Stimulated activated CD4-positive, alpha-beta T cell treated with anti-CD3 and anti-CD28 coated beads, TNF-alpha, amount 100 ng/mL, for 4 hours (primary cell): ENCODE results near the gene SMIM20.
A peak's percentile ranks its signal among the peaks of the same experiment; 100 is the strongest.
"Not testable (repeated sequence)": the region's sequence is repeated elsewhere in the genome, so short reads cannot be mapped to it uniquely, and the experiment has no call there.

Experiments
- DNase-seq, 3 experiments: peaks; one replicate each; pipeline ENCODE4 v3.0.0-alpha.2; 2020; ENCODE audit warnings: low read depth in 3 of 3

The SMIM20 gene

DNA sequence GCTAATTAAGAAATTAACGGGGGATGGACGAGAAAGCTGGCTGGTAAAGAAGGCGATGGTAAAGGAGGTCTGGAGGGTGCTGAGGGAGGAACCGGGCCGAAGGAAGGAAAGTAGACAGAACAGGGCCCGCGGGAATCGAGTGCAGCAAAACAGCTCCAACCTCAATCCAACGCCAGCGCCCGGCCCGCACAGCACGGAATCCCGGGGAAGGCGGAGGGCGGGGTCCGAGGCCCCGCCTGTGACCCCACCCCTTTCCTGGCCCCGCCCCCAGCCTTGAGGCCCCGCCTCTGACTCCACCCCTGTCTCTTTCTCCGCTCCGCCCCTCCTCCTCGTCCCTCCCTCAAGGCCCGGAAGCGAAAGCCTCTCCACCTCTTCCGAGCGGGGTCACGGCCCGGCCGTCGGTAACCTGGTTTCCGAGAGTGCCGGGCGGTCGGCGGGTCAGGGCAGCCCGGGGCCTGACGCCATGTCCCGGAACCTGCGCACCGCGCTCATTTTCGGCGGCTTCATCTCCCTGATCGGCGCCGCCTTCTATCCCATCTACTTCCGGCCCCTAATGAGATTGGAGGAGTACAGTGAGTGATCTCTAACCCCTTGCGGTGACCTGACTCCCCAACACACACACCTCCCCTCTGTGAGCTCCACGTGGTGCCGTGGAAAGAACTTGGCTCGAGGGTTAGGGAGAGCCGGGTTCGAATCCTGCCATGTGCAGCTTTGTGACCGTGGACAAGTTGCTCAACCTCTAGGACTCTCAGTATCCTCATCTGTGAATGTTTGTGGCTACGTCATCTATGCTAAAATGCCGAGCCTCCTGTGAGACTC, at the start of gene SMIM20:
Gene SMIM20 (plus strand): TSS at position 370 of the 819 bp plus-strand sequence. CDS start 94 bp downstream, at position 464.
- peak; percentile 80 to 85 (median 85) for DNase-seq

DNA sequence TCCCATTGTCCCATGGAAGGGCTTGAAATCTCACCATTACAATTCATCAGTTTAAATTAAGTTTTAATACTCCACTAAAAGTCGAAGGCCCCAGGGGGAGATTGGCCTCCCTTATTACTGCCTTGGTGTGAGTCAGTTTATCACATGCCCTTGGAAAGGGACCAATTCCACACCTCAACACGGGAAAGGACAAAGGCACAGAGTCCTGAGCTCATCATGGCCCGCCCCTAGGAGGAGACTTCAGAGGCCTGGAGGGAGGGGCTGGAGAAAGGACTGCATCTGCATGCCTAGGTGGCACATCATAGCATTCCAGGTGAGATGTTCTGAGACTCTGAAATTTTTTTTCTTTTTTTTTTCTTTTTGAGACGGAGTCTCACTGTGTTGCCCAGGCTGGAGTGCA, 48.4 kb upstream of the SMIM20 start:
- DNase-seq: no peak

DNA sequence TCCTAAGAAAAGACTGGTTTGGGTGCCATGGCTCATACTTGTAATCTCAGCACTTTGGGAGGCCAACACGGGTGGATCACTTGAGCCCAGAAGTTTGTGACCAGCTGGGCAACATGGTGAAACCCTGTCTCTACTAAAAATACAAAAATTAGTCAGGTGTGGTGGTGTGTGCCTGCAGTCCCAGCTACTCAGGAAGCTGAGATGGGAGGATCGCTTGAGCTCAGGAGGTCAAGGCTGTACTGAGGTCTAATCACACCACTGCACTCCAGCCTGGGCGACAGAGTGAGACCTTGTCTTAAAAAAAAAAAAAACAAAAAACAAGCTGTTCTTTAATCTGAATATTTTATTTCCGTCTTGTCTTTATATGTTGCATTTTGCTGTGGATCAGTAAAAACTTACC, 47.6 kb upstream of the SMIM20 start:
- DNase-seq: not testable (repeated sequence)

DNA sequence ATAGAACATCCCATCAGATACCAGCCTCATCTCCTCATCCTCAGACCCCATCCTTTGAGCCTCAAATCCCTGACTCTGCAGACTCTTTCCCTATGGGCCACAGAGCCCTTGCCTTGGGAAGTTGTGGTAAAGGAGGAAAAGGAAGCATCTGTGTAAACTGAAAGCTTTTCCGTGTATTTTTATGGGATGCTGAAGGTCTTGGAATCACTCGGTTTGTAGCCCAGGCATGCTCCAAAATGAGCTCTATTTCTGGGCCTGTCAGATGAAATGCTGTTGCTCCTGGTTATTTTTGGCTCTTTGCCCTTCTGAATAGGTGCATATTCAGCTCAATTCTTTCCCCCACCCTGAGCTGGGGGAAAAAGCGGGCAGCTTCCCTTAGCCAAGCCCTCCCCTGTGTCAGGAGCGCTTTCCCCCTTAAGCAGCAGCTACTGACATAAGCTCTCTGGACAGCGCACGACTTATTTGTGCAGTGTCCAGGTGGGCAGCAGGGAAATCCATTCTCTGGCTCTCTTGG, 46.2 kb upstream of the SMIM20 start:
- no peak for DNase-seq

DNA sequence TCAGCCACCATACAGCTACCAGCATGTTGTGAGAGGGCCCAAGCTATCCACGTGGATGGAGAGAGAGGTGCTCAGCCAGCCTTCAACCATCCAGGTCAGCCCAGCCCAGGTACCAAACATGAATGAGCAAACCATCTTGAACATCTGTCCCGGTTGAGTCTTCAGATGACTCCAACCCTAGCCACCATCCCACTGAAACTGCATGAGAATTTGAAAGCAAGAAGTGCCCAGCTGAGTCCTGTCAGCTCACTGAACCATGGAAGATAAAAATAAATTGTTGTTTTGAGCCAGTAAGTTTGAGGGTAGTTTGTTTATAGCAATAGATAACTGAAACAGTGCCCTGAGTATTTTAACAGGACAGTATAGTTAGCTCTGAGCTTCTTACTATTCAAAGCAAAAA, 43.9 kb upstream of the SMIM20 start:
- DNase-seq: no peak

DNA sequence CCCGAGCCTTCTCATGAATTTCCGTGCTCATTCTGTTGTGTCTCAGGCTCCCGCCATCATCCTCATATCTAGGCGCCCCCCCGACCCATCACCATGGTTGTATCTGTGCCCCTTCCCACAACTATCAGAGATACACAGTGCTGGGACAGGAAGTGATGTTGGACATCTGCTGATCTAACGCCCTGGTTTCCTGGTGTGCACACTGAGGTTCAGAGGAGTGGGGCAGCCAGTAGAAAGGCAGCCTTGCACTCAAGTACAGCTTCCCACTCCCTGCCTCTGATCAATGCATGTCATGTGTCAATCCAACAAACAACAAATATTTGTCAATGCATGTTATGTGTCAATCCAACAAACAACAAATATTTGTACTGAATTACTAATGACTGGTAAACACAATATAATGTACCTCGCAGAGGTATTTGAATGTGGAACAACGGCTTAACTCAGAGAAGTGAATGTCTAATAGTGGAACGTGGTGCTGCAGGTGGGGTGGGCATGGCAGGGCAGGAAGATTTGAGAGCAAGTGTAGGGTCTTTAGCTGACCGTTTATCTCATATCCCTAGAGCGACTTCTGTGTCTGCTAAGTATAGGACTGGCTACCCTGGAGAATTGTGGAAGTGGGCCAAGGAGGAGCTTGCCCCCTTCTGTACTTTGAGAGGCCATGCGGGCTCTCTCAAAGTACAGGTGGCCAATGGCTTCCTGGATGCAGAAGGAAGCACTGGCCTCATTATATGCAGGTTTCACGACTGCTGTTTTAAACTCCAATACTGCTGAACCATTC, 41.0 kb upstream of the SMIM20 start:
- no peak for DNase-seq

DNA sequence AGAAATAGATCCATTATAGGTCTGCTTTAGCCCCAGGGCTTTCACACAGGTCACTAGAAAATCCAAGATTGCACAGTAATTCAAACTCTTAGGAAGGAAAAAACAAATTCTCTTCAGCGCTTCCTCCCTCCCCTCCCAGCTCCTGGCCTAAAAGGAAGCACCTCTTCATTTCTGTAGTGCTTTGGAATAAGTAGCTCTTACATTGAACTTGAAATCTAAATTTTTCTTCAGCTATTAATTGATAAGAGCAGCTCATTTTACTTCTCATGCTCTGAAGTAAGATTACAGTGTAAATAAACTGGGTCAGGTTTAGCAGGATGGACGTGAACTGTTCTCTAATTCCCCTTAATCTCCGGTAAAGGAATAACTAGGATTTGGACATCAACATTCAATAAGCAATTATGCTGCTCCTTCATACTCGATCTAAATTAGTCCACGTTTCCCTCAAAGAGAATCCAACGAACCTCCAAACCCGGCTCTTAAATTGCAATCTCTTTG, 40.3 kb upstream of the SMIM20 start:
- no peak for DNase-seq

DNA sequence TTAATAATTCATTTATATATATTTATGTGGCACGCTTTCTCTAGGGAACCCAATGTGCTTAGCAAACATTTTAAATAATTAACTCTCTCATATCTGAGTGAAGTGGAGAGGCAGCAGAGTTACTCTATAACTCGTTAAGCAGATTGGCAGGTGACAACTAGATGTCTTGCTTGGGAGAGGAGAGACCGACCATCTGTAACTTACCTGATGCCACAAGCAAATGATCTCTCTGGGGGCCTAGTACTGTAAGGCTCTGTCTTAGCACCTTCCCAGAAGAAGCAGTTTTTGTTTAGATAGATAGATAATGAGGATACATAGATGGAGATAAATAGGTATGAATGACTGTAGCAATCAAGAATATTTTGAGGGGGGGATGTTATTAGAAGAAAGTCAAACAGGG, 39.4 kb upstream of the SMIM20 start:
- DNase-seq: no peak

DNA sequence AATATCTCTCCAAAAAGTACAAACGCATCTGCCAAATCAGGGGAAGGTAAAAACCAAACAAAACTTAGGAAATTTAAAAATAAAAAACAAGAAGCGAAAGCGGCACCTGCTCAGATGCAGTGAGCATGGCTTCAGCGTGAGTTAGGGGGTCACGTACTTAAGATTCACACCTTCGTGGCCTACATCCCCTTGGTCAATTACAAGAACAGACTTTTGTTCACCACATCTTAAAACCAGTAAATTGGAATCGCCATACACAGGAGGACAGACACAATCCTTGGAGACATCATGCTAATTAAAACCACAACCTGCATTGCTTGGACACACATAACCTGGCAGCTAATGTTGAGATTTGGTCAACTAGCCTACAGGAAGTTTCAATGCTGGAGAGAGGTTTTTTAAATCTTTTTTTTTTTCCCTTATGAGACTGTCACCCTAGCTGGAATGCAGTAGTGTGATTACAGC, 38.7 kb upstream of the SMIM20 start:
- no peak for DNase-seq

DNA sequence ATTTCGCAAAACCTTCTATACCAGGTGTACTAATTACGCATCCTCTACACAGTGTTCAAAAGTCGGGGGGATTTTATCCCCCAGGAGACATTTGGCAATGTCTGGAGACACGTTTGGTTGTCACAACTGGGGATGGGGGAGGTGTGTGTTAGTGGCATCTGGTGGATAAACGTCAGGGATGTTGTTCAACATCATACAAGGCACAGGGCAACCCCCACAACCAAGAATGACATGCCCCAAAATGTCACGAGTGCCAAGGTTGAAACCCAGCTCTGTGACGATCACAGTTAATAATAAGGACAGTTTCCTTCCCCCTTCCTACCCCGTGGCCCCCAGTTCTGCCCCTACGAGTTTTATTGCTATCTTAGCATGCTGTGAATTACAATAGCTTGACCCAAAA, 35.3 kb upstream of the SMIM20 start:
- DNase-seq: no peak

DNA sequence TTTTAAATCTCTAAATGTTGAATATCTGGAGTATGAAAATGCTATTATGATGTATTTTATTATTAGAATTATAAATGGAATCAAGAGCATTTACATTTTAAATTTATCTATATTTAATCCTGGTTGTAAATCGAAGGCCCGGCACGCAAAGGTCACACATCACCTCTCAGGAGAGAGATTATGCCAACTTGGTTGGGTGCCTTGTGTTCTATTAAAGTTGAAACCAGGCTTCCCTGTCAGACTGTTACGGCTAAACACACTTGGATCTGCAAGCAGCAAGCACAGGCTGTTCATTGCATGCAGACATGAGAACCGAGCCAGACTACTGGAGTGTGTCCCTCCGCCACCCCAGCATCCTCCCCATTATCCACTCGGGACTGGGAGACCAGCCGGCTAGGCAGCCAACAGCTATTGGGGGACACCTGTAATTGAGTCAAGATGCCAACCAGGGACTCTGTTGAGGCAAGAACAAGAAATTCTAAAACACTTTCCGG, 34.9 kb upstream of the SMIM20 start:
- no peak for DNase-seq

DNA sequence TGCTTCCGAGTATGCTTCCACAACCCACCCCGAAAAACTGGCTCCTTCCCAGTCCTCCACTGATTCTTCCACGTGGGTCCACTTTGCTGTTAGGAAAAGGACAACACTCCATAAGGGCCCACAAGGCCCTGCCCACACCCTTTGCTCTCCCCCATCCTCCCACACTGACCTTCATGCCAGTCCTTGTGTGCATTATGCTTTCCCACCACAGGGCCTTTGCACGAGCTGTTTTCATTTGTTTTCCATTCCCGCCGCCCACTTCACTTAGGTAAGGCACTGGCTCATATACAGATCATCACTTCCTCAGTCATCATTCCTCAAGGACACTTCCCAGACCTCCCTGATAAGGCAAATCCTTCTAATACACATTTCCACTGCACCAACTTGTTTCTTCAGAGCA, 34.4 kb upstream of the SMIM20 start:
- no peak for DNase-seq

DNA sequence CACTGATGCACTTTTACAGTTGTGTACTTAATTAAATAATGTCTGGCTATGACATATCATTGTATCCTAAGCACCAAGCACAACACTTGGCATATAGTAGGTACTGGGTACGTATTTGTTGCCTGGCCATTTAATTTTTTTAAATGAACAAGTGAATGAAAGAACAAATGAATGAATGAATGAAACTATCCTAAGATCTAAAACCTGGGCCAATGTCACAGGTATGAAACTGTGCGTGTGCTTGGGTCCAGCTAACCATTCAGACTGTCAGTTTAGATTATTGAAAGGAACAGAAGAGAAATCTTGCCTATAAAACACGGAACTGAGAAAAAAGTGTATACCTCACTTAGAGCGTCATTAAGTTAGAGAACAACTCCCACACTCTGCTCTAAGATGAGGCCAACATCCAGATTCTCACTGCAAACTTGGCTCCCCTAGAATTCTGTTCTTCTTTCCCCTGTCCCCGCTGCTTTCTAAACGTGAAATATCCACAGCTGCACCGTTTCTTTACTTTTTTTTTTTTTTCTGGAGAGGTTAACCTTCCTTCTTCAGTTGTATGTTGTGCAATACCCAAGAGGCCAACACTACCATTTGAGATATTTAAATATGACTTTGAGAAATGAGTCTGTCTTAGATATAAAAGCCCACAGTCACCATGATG, 33.9 kb upstream of the SMIM20 start:
- no peak for DNase-seq

DNA sequence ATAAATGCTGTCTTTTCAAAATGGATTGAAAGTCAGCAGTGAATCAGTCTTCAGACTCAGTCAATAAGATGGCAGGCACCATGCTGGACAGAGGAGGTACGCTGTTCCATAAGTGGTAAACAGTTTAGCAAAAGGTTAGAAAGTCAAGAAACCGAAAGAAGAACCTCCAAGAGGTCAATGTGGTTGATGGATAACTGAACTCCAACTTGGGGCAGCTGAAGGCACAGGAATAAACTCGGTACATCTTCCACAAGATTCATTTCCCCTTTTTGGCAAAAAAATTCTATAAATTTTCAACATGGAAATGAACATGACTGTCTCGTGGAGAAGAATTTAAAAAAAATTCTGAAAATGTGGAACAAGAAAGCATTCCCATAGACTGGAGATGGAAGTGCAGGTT, 32.8 kb upstream of the SMIM20 start:
- no peak for DNase-seq

DNA sequence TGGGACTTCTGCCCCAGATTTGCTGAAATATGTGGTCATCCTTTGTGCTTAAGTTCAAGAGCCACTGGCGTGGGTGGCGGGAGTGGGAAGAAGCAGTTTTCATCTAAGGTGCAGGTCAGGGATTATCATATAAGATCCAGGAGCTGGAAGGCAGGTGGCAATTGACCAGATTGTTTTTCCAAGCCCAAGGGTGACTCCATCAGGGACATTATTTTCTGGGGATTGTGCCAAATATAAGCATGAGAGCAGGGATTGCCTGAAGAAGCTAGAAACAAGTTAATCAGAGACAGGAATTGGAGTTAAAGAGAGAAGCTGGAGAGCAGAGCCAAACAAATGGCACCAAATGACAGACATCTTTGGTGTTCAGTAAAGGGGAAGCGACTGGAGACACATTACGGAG, 31.8 kb upstream of the SMIM20 start:
- no peak for DNase-seq

DNA sequence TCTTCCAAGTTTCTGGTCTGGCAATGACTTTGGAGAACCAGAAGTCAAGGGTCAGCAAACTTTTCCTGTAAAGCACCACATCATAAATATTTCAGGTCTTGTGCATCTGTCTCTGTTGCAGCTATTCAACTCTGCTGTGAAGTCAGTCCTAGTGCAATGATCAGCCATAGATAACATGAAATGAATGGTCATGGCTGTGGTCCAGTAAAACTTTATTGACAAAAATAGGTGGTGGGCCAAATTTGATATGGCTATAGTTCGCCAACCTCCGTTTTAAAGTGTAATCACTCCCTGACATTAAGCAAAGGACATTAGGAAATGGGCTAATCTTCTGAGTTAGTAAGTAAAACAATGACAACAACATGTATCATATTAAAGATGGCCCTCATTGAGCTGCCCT, 30.5 kb upstream of the SMIM20 start:
- DNase-seq: no peak

DNA sequence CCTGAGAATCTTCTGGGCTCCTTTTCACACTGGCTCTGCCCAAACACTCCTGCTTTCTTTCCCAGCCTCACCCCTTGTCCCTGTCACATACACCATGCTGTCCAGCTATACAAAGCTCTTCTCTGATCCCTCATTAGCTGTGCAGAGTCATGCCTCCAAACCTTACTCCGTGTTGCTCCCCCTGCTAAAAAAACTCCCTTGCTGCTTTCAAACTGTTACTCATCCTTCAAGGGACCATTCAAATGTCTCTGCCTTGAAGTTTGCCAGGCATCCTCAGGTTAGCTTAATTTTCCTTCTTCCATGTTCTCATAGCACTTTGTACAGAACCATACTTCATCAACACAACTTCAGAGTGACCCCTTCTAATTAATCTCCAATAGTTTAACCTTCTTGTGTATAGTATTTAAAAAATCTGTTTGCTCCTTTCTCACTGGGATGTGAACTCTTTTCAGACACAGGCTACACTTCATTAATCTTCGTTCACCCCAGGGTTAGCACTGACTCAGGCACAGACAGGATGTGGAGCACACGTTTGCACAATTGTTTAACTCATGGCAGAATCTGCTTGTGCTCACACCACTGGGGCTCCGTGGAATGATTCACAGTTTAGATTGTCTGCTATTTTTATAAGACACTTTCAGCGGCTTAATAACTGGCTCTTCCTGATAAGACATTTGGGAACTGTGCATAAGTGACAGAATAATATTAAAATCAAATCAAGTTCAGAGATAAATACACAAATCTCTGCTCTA, 29.8 kb upstream of the SMIM20 start:
- DNase-seq: no peak

DNA sequence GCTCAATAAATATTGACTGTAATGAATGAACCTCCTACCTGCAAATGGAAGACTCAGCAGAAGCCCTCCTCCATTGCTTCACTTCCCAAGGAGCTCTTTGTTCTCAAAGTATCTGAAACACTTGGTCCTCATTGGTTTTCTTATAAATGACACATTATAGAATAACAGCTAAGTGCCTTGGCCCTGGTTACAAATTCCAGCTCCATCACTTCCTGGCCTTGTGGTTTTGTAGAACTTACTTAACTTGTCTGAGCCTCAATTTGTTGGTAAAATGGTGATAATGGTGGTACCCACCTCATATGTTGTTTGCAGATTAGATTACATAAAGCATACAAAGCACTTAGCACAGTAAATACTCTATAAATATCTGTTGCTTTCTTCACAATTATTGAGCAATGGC, 25.2 kb upstream of the SMIM20 start:
- no peak for DNase-seq

DNA sequence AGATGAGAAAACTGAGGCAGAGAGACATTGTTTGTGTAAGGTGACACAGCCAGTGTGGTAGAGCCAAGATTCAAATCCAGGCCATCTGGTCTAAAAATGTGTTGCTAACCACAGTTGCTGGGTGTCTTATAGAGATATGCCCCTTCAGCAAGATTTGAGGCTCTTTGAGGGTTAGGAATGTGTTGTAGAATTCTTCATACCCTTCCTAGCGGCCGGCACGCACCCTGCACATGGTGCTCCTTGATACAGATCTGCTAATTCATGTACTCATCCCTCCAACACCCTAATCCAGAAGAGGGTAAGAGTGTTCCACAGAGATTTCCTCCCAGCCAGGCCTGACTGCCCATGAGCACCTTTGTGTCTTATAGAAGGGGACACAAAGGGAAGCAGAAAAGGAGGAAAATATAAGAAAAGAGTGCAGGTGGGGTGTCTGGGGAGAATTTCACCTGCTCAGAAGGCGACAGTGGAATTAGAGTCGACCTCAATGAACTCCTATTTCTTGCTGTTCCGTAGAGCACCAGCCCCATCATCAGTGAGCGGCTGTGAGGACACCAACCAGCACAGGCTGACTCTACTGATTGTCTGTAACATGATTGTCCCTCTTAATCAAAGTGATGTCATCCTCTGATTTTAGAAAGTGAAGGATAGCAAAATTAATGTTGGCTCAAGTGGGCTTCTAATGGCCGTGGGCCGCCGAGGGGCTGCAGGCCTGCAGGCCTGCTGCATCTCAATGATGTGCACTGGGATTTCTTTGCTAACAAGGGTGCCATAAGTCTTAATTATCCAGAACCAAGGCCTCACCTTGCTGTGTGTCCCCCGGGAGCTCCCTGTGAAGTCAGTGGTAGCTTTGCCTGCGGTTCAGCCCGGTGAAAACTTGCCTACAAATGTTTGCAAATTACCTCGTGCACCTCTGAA, 24.2 kb upstream of the SMIM20 start:
- DNase-seq: no peak
